Neural progenitor cell (in vitro differentiated cells): ENCODE measurements around the gene SEMA4G.
A peak's percentile ranks its signal among the peaks of the same experiment; 100 is the strongest.

Experiments used
- EZH2 ChIP-seq: fragments of 200-600 bp; sonication (generic); IDR thresholded peaks from 2 replicates; pipeline ENCODE4 v1.6.1; 2017; ENCODE audit warnings: antibody characterized with exemption, mild to moderate bottlenecking, moderate library complexity
- EZH2phosphoT487 ChIP-seq: fragments of 200-600 bp; sonication (generic); IDR thresholded peaks from 2 replicates; pipeline ENCODE4 v1.6.1; 2017; ENCODE audit warnings: antibody characterized with exemption
- TF ChIP-seq, protein P1 (sequence below): fragments of 200-600 bp; sonication (generic); IDR thresholded peaks from 2 replicates; pipeline ENCODE4 v1.5.1; 2017; ENCODE audit warnings: antibody characterized with exemption, mild to moderate bottlenecking

DNA sequence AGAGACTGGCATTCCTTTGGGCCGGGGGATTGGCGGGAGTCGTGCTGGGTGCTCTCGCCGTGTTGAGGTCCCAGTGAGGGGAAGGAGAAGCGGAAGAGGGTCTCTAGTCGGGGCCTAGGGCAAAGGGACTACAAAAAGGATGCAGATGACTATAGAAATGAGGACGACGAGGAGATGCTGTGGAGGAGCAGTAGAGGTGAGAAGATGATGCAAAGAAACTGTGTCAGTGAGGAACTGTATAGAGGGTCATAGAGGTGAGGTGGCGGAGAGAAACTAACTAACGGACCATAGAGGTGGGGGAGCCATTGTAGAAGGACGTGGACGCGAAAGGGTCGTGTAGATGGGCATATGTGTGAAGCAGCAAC, 18.4 kb downstream of the SEMA4G start:
- TF ChIP-seq, protein P1, sequence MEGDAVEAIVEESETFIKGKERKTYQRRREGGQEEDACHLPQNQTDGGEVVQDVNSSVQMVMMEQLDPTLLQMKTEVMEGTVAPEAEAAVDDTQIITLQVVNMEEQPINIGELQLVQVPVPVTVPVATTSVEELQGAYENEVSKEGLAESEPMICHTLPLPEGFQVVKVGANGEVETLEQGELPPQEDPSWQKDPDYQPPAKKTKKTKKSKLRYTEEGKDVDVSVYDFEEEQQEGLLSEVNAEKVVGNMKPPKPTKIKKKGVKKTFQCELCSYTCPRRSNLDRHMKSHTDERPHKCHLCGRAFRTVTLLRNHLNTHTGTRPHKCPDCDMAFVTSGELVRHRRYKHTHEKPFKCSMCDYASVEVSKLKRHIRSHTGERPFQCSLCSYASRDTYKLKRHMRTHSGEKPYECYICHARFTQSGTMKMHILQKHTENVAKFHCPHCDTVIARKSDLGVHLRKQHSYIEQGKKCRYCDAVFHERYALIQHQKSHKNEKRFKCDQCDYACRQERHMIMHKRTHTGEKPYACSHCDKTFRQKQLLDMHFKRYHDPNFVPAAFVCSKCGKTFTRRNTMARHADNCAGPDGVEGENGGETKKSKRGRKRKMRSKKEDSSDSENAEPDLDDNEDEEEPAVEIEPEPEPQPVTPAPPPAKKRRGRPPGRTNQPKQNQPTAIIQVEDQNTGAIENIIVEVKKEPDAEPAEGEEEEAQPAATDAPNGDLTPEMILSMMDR: no peak
- TF ChIP-seq EZH2phosphoT487 (no peak), EZH2 (peak; percentile 4)
